Keratinocyte (primary cell): ENCODE data around the gene CIPC.

Experiments used
- CTCF ChIP-seq, 3 experiments: IDR thresholded peaks in 1 of 3; conservative IDR thresholded peaks in 1 of 3; optimal IDR thresholded peaks in 1 of 3; 2 replicates in 2 of 3; 3 replicates in 1 of 3; pipeline versions ENCODE3 to v1.5.1; 2011; ENCODE audit warnings: low read length in 3 of 3, mild to moderate bottlenecking in 3 of 3, moderate library complexity in 2 of 3, control low read depth in 1 of 3, inconsistent platforms in 1 of 3; ENCODE audit not compliant: insufficient read depth in 2 of 3; ENCODE audit errors: extremely low read depth in 1 of 3
- EZH2 ChIP-seq: IDR thresholded peaks from one replicate; pipeline ENCODE4 v1.6.1; 2012; ENCODE audit warnings: inconsistent platforms, mild to moderate bottlenecking, low read length, moderate library complexity

- no peak for TF ChIP-seq CTCF (optimal IDR thresholded peaks at IDR 0.05 in 1 of 3, IDR thresholded peaks at IDR 0.05 in 1 of 3, conservative IDR thresholded peaks at IDR 0.05 in 1 of 3; ENCODE audit: extremely low read depth in 1 of 3, insufficient read depth in 2 of 3, low read length in 3 of 3)
- TF ChIP-seq EZH2, result no peak
Measured at GRCh38 chr14:77088645-77089044, 9.4 kb upstream of the CIPC start.
